HG03139 (cell line): ENCODE results near the gene RASSF5.

Experiments used
- ATAC-seq: cut with Tn5 transposase; IDR thresholded peaks from one replicate; pipeline ENCODE4 v1.9.1; 2021; ENCODE audit not compliant: unreplicated experiment

The RASSF5 gene, protein sequence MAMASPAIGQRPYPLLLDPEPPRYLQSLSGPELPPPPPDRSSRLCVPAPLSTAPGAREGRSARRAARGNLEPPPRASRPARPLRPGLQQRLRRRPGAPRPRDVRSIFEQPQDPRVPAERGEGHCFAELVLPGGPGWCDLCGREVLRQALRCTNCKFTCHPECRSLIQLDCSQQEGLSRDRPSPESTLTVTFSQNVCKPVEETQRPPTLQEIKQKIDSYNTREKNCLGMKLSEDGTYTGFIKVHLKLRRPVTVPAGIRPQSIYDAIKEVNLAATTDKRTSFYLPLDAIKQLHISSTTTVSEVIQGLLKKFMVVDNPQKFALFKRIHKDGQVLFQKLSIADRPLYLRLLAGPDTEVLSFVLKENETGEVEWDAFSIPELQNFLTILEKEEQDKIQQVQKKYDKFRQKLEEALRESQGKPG

DNA sequence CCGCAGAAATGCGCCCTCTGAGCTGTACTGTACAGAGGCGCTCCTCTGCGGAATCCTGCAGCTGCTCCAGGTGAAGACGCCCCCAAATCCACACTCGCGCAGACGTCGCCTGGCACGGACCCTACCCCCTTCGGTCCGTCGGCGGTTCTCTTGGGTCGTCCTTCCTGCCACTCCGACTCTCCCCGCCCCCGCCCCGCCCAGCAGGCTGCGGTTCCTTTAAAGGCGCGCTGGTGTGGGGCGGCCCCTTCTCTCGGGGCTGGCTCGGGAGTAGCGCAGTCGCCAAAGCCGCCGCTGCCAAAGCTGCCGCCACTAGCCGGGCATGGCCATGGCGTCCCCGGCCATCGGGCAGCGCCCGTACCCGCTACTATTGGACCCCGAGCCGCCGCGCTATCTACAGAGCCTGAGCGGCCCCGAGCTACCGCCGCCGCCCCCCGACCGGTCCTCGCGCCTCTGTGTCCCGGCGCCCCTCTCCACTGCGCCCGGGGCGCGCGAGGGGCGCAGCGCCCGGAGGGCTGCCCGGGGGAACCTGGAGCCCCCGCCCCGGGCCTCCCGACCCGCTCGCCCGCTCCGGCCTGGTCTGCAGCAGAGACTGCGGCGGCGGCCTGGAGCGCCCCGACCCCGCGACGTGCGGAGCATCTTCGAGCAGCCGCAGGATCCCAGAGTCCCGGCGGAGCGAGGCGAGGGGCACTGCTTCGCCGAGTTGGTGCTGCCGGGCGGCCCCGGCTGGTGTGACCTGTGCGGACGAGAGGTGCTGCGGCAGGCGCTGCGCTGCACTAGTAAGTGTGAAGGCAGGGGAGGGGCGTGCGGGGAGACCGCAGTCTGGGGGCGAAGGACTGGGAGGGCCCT, at the start of gene RASSF5:
Gene RASSF5, plus strand, starts transcription at position 248 of the 846 bp plus-strand sequence. Its CDS starts 72 bp downstream, at position 320.
- no peak for ATAC-seq

DNA sequence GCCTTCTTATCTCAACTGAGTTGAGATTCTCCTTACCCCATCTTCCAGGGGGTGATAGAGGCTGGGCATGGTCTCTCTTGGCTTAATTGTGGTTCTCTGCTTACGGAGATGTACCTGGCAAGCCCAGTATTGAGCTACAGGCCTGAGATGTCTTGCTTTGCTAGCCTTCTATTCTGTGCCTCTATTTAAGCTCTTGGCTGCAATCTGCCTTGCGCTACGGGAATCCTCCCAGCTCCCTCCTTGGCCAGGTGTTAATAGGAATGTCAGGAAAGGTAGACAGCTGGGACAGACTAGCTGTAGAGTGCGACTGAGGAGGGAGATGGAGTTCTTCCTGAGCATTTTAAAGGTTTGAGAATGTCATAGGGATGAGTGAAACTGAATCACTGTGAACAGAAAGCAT, 47.6 kb upstream of the RASSF5 start:
- ATAC-seq = no peak

DNA sequence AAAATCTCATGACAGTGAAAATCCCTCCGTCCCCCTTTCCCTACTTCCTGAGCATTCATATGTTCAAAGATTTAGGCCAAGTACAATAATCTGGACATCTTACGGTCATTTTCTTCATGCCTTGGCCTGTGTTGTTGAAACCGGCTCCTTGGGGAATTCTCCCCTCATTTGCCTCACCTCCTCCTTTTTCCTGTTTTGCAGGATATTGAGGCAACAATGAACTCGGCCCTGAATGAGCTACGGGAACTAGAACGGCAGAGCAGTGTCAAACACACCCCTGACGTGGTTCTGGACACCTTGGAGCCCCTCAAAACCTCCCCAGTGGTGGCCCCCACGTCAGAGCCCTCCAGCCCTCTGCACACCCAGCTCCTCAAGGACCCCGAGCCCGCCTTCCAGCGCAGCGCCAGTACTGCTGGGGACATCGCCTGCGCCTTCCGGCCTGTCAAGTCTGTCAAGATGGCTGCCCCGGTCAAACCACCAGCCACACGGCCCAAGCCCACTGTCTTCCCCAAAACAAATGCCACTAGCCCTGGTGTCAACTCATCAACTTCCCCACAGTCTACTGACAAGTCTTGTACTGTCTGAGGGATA, 46.4 kb upstream of the RASSF5 start:
- no peak for ATAC-seq

DNA sequence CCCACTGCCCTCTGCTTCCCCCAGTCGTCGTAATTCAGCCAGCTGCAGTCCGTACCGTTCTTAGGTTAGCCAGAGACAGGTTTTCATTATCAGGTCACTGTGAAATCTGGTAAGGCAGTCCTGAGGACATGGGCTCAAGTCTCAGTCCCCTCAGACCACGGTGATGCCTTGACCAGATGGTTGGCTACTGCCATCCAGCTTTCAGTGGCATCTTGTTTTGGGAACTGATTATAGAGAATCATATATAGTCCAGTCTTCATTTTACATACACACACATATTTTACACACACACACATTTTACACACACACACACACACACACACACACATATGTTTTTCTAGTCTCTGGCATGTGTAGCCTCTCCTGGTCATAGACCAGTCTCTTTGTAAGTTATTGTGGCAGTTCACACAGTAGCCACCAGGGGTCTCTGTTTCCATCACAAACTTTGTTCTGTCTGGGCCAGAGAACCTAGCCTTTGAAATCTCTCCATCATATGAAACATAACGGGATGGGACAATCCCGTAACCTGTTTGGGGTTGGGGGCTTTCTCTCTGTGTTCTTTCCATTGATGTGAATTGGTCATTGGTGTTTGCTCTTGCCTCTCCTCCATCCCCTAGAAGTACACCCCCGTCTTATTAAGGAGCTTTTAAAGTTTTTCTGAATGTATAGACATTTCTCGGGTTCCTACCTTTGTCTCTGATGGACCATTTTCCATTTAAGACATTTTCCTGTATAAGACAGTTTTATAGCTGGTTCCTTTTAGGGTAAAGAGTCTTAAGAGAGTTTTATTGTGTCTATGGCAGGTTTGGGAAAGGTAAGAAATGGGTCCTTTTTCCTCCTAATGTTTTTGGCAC, 45.5 kb upstream of the RASSF5 start:
- no peak for ATAC-seq

DNA sequence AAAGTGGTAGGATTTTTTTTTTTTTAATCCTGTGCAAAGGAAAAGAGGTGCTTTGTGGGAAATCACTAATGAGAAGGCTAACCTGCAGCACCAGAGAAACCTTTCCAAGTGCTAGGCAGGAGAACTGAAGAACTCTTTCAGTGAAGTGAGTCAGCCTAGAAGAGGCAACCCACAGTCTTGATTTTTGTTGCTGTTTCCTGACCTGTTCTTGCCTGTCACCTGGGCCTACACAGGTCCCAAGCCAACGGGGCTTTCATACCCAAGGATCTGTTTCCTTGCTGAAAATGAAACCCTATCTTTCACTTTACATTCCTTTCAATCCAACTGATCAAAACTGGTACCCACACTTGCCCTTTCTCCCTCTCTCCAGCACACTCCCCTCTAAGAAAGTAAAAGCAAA, 44.2 kb upstream of the RASSF5 start:
- ATAC-seq = no peak

DNA sequence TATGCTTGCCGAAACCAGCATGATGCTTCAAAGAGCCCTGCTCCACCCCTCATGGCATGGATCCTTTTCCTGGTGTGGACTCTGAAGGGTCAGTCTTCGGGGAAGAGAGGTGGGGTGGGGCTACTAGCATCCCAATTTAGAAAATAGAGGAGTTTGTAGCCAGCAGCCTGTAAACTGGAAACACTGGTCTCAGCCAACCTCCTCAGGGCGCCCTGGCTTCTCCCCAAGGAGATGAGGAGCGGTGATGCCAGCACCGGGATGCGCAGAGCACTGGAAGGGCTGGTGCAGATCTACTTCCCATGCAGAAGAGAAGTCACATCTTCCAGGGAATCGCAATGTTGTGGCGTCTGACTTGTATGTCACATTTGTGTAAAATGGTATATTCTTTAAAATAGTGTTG, 43.4 kb upstream of the RASSF5 start:
- no peak for ATAC-seq

DNA sequence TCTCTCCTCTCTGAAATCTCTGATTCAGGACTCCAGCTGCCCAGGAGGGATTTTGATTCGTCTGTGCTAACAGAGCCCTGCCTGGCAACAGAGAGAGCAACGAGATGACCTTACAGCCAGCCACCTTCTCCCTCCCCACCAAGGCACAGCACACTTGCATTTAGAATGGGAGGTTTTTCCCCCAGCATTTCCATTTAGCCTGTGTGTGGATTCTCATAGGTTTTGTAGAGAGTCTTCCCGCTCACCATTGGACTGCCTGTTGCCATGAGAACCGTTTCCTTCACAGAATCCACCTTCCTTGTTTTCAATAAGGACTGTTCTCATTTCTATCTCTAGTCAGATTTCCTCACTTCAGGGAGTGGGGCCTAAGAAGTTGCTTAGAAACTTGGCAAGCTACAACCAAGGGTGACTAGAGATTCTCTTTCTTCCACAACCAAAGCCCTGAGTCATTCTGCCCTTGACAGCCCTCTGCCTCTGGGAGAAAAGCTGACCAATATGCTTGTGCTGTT, 42.8 kb upstream of the RASSF5 start:
- no peak for ATAC-seq

DNA sequence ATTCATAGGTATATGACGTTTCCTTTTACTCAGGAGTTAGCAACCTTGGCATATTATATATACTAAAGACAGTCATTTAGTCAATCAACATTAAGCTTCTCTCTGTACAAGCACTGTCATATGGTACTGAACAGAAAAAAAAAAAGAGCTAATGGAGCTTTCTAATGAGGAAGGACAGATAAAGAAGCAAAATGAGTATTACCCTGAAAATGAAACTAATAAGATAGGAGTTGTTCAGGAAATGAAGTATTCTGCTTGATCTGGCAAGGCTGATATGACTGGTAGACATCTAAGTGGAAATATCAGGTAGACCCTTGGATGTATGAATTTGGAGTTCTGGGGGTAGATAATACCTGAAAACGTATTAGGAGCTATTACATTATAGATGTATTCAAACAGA, 41.4 kb upstream of the RASSF5 start:
- ATAC-seq = no peak

DNA sequence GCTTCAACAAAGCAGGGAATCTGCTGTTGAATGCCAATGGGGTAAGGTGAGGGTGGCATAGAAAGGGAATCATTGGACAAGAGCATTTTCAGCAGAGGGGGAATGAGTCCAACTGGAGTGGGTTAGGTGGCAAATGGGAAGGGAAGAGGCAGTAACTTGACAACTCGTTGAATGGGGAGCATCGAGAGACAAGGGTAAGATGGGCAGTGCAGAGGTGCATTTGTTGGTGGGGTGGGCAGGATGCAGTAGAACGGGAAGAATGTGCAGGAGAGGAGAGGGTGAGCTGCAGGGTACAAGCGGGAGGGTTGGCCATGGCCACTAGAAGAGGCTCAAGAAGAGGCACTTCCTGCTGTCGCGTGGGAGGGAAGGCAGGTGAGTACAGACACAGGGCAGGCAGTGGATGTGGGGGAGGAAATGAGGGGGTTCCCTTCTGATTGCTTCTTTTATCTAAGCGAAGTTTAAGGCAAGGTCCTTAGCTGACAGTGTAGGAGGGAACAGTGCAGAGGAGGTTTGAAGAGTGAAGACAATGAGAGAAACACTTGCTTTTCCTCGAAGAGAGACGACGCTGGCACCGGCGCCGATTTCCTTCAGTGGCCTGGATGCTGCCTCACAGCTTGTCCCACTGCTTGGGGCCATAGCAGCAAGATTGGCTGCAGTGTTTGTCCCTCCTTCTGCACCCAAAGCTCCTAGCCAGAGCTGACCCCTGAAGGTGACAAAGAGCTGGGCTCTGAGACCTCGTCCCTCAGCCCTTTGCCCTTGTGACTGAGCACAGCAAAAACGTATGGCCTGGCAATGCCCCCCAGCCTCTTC, 40.3 kb upstream of the RASSF5 start:
- no peak for ATAC-seq

DNA sequence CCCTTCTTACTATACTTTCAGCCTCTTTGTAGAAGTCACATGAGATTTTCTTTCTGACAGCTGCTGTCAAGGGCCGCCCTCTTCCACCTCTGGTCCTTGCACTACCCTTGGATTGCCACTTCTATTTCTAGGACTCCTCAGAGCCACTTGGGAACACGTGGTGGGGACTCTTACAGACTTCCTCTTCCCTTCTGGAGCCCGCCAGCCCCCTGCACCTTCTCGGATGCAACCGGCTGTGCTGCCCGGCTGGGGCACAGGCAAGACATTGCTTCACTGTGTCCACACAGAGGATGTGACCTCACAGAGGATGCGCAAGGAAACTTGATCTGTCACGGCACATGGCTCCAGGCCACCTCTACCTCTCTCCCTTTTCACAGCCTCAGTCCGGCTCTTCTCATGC, 39.4 kb upstream of the RASSF5 start:
- ATAC-seq = no peak

DNA sequence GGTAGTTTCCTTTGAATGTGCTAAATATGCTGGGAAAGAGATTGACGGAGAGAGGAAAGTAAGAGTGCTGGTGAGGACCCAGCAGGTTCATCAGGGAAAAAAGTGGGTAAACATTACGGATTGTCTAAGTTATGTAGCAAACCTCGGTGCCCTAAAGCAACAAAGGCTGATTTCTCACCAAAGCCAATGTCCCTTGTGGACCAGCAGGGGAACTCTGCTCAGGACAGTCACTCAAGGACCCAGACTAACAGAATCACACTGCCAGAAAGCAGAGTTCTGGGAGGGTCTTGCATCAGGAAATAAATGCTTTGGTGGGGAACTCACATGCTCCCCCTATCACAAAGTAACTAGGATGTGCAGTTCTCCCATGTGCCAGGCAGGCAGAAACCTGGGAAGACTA, 38.8 kb upstream of the RASSF5 start:
- ATAC-seq = no peak

DNA sequence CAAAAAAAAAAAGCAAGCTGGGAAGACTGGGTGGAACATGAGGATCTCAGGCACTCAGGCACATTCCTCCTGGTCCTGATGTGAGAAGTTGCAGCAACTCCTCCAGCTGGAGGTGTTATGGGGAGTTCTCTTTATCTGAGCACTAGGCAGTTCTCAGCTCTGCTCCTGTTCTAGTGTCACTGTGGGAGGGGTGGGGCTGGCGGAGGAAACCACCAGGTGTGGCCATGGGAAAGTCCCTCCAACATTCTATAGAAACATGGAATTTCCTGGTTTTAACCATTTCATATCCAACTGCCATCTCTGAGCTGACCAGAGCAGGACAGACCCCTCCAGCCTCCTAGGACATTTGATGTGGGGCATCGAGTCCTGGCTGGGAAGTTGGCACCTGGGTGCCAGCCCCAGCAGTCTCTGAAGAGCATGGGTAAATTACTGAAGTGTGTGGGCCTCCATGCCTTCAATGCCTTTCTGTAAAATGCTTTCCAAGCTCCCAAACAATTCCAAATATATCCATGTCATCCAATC, 37.9 kb upstream of the RASSF5 start:
- ATAC-seq = no peak

DNA sequence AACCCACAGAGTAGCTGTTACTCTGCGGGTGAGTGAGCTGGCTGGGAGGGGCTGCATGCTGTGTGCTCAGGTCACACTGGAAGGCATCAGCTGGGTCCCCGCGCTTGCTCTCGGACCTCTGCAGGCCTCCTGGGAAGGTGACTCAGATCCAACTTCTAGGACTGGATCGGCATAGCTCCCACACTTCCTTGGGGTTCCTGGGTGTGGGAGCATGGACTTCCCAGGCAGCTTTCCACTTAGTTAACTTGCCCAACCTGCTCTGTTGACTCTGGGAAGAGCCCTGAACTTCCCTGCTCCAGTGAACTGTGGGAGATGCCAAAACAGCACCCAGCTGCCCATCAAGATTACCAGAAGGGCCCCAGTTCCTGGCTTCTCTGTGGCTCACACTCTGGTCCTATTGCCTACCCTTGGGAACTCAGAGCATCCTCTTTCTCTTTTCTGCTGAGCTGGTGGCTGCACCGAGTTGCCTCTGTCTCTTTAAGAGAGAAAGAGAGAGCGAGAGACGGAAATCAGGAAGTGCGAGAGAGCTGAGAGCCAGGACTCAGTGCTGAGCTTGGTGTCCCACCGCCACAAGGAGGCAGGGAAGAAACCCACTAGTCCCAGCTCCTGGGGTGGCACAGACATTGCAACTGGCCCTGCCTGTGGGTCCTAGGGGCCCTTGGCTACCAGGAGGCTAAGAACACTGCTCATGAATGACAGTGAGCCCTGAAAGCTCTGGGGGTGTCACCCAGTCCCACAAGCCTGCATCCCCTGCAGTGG, 37.2 kb upstream of the RASSF5 start, which contains the start of gene IKBKE:
Gene IKBKE, plus strand, starts transcription at position 544 of the 759 bp plus-strand sequence. CDS start 2,752 bp downstream, outside the sequence.
- ATAC-seq = peak; percentile 47

DNA sequence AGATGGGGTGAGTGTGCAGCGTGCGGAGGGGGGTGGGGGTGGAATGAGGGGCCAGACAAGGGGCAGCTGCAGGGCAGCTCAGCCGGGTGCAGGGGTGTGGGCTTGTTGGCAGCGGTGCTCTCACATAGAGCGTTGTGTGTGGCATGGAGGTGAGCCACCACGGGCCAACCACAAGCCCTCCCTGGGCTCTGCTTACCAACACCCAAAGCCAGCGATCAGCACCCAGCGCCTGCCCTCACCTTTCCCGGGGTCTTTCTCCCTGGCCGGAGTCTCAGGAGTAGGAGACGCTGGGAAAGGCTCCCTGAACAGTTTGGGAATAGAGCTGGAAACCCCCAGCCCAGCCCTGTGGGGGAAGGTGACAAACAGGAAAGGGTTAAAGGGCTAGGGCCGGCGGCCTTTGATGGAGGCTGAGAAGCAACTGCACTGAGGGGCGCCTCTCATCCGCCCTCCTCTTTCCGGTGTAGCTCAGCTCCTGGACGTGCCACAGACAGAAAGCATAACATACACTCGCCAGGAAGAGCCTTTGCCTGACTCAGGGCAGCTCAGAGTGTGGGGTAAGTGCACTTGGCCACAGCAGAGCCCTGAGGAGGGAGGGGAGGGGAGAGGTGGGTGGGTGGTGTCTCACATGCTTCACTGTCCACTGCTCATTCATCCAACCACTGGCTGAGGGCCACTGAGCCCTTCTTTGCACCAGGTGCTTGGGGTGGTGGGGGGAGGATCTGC, 36.5 kb upstream of the RASSF5 start:
- ATAC-seq = no peak

DNA sequence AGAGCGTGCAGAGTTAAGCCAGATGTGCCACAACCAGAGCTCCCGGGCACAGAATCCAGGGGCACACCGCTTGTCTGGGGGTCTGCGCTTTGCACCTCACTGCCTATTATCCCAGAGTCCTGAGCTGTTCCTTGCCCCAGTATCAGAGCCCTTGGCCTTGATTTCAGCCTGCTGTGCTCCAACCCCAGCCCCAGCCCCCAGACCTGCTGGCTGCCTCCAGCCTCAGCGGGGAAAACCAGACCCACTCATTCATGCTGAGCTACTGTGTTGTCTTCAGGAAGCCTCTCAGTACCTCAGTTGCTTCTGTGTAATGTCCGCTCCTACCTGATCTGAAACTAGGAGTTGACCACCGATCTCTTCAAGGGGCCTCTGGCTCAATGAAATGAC, 35.9 kb upstream of the RASSF5 start:
- ATAC-seq = no peak

DNA sequence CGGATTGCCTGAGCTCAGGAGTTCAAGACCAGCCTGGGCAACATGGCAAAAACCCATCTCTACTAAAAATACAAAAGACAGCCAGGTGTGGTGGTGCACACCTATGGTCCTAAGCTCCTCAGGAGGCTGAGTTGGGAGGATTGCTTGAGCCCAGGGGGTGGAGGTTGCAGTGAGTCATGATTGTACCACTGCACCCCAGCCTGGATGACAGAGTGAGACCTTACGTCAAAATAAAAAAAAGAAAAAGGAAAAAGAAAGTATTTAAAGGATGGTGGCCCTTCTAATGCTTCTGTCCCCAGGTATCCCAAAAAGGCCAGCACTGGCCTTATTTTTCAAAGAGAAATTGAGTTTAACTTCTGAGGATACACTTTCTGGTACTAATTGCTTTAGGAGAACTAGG, 35.3 kb upstream of the RASSF5 start:
- no peak for ATAC-seq

DNA sequence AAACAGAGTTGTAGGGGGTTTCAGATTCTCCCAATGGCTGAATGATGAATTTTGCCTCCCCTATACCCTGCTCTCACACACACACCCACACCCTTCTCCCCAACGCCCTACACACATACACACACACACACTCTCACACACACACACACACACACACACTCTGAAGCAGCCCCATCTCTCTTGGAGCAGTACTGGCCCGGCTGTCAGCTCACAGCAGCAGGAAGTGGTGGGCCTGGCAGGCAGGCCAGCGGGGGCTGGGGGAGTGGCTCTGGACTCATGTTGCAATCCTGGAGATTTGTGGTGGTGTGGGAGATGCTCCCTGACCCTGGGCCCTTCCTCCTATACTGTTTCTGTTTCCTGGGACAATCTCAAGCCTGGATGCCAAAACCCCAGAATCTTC, 34.9 kb upstream of the RASSF5 start:
- no peak for ATAC-seq

DNA sequence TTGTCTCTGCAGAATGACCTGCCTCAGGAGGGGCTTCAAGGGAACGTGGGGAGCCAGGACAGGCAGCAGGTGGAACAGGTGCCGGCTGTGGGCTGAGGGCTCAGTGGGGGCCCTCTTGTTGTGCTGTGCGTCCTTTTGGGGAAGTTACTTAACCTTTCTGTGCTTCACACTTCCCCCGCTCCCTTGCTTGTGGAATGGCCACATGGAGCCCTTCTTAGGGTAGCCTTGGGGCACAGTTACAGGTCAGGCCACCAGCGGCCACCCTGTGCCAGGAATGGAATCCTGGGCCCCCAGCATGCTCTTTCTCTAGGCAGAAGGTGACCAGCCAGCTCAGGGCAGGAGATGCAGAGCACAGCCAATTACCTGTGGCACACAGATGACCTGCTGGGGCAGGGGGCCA, 34.4 kb upstream of the RASSF5 start:
- ATAC-seq = no peak
